NCI-H82 treated with DMSO at 0.1 percent for 48 hours (cell line): ENCODE measurements around the gene CLMN.

Experiments
- DNase-seq: peaks from one replicate; lab custom pipeline; 2025; ENCODE audit not compliant: unreplicated experiment; lab: John Stamatoyannopoulos, UW

The CLMN gene

DNA sequence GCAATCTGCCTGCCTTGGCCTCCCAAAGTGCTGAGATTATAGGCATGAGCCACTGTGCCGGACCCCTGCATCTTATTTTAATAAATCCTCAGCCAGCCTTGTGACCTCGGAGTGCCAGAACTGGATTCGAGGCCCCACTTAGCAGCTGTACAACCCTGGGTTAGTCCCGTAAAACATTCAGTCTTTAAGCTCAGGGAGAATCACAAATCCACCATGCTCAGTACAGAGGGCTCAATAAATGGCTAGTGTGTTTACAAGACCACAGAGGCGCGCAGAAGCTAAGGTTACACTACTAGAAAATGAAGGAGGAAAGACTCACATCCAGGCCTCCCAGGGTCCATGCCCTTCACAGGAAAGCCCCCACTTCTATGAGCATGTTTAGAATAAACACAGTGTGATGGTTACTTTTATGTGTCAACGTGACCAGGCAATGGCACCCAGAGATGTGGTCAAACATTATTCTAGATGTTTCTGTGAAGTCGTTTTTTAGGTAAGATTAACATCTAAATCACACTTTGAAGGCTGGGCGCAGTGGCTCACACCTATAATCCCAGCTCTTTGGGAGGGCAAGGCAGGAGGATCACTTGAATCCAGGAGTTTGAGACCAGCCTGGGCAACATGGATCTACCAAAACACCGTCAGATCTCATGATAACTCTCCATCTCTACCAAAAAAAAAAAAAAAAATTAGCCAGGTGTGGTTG is 55.3 kb downstream of the CLMN start:
- DNase-seq: peak; percentile 7

DNA sequence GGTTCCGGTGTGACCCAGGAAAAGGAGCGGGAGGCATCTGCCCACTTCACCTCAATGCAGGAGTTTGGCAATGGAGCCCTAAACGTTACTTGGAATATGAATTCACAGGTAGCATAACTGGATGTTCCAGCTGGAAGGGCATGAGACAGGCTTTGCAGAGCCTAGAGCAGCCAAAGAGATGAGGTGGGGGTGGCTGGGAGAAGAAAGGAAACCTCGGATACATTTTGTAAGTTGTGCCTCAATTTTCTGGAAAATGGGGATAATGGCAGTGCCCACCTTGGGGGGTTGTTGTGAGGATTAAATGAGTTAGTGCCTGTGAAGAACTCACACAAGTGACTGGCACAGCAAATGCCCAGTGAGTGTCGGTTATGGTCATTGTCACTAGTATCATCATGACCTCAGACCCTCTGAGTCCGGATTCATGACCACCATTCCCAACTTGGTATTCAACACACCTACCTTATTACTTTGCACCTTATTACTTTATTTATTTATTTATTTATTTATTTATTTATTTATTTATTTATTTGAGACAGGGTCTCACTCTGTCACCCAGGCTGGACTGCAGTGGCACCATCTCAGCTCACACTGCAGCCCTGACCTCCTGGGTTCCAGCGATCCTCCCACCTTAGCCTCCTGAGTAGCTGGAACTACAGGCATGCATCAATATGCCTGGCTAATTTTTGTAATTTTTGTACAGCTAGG is 56.0 kb downstream of the CLMN start:
- no peak for DNase-seq

DNA sequence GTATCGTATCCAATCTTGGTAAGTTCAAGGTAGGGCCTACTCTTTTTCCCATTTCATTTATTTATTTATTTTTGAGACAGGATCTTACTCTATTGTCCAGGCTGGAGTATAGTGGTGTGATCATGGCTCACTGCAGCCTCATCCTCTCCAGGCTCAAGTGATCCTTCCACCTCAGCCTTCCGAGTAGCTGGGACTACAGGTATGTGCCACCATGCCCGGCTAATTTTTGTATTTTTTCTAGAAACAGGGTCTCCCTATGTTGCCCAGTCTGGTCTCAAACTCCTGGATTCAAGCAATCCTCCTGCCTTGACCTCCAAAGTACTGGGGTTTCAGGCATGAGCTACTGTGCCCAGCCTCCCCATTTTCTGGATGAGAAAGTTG is 57.2 kb downstream of the CLMN start:
- DNase-seq: no peak

DNA sequence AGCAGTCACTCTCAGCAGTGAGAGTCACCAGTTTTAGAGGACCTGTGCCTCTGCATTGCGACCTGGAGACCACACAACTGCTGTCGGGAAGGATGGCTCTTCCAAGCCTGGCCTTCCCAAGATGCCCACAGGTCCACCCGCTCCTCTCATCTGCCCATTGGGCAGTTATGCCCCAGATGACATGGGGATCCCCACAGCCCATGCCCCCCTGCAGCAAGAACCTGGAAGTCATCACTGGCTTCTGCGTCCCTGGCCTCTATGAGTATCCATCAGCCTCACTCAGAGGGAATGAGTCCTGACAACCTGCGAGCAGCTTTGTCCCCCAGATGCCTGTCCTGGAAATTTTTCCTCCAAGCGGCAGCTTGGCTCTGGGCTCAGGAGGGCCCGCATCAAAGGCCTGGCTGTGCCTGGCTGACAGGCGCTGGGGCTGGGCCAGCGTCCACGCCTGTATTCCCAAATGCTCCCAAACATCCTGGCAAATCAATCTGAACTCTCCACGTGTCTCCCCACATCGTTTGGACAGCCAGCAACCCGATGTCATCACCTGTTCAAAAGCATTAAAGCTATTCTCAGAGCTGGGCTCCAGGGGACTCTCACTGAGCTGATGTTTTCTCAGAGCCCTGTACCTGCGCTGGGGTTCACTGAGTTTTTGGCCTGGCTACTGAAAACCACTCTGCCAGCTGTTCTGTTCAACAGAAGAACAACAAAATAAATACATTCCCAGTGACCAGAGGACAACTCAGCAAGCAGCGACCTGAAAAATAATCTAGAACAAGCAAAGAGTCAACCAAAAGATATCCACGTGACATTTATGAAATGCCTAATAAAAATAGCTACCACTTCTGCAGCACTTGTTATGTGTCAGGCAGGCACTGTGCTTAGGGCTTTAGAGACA is 57.8 kb downstream of the CLMN start:
- no peak for DNase-seq

DNA sequence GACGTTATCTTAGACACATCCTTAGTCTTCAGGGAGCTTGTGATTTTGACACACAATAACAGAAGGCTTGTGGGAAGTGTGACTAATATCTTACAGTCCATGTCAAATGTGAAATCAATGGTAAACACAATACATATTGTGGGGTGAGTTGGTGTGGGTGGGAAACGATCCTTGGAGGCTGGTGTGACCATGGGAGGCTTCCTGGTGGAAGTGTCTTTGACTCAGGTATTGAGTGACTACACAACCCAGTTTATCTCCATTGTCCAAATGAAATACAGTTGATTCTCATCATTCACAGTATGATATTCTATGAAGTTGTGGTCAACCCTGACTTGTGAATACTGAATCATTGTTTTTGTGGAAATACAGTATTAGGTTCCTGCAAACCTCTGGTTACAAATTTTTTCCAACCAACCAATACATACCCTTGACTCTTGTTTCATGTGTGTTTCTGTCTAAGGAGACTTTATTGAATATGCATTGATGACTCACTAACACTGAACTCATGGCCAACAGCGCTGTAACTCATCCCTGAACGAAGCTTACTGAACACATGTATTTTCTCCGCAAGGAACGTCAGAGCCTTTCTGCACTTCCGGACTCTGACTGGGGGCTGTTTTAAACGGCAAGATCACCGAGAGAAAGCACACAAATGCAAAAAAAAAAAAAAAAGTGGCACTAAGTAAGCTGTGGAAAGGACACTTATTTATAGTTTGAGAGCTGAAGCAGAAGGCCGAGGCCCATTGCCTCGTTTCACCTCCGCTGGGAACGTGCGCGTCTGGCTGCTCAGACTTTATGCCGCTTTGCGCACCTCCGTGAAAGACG is 59.0 kb downstream of the CLMN start:
- DNase-seq: no peak

DNA sequence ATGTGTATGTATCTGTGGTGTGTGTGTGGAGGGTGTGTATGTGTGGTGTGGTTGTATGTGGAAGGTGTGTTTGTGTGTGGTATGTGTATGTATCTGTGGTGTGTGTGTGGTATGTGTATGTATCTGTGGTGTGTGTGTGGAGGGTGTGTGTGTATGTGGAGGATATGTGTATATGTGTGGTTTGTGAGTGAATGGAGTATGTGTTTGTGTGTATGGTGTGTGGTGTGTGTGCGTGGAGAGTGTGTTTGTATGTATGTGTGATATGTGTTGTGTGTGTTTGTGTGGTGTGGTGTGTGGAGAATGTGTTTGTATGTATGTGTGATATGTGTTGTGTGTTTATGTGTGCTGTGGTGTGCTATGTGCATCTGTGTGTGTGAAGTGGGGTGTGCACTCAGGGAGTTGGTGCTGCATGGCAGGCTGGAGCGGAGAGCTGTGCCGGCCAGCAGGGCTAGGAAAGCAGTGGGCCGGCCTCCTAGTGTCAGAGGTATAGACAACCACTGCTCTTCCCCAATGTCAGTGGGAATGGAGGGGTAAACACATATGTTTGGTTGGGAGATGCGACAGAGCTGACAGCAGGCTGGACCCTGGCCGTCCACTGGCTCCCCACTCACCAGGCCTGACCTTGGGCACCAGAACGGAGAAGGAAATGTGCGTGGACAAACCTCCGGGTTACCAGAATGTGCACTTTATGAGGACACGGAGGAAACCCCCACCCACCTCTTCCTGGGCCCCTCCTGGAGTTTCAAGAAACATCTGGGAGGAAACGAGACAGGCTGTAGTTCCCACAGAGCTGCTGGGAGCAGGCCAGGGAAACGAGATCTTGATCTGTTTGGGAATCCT is 60.7 kb downstream of the CLMN start:
- no peak for DNase-seq

DNA sequence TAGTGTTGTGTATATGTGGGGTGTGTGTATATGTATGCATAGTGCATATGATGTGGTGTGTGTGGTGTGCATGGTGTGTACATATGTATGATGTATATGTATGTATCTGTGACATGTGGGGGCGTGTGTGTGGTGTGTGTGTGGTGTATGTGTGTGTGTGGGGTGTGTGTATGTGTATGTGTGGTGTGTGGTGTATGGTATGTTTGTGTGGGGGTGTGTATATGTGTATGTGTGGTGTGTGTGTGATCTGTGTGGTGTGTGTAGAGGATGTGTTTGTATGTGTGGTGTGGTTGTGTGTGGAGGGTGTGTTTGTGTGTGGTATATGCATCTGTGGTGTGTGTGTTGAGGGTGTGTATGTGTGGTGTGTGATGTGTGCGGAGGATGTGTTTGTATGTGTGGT is 61.6 kb downstream of the CLMN start:
- DNase-seq: no peak

DNA sequence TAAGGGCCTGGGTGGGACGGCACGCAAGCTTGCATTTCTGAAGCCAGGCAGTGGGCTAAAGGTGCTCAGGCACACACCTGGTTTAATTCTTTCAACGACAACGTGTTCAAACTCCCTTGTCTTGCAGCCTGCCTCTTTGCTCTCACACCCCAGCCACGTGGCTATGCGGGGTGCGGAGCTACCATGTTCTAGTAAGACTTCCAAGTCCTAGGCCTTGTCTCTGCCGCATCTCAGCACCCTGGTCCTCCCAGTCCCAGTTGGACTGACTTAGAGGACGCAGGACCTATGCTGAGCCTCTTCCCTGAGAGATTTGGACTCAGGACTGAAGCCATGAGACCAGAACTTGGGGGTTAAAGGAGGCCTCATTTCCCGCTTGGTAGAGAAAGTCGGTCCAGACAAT is 62.2 kb downstream of the CLMN start:
- DNase-seq: no peak

DNA sequence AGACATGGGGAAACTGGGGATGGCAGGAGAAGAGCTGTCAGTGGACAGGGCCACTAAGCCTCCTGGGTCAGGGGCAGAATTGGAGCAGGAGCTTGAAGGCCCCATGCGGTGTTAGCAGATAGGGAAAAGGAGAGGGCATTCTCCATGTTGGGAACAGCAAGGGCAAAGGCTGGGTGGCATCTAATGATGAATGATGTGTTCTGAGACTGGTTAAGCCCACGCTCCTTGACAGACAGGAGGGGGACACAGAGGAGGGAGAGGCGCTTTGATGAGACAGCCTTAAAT is 63.0 kb downstream of the CLMN start:
- DNase-seq: no peak

DNA sequence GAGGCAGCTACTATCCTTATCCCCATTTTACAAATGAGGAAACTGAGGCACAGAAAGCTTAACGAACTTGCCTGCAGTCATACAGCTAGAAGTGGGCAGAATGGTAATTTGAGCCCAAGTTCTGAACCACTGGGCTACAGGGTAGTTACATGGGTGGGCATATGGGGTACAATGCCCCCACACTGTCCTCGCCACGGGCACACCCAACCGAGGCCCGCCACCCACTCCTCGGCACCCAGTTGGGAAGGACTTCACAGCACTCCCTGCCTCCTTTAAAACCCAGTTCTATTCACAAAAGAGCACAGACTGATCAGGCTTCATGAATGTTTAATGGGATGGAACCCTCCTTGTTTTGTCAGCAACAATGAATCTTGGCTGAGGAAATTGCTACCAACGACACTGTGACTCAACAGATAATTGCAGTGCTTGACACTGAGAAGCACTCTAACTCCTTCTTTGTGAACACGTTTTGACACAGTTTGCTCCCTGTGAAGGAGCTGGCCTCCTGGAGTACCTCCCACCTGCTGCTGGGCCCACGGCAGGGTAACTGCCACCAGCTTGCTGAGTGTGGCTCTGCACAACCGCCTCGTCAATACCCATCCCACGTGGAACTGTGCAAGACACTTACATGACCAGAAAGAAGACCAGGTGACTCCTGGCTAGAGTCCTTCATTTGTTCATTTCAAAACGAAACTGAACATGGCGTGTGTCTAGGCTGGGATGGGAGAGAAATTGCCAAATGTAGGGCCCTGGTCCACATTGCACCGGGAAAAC is 63.5 kb downstream of the CLMN start:
- DNase-seq: no peak

DNA sequence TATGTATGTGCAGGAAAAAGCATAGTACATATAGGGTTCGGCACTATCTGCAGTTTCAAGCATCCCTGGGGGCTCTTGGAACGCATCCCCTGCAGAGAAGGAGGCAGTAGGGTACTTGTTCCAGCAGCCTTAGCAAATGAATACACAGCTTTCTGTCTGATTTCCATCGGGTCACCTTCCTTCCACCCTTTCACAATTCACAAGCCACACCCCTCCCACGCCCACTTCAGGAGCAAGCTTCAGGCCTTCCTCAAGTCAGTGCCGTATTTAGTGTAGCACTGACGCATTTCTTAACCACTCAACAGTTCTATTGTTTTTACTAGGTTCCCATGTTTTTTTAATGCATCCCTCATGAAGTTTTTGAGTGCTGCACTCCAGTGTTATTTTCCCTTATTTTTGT is 64.2 kb downstream of the CLMN start:
- DNase-seq: no peak

DNA sequence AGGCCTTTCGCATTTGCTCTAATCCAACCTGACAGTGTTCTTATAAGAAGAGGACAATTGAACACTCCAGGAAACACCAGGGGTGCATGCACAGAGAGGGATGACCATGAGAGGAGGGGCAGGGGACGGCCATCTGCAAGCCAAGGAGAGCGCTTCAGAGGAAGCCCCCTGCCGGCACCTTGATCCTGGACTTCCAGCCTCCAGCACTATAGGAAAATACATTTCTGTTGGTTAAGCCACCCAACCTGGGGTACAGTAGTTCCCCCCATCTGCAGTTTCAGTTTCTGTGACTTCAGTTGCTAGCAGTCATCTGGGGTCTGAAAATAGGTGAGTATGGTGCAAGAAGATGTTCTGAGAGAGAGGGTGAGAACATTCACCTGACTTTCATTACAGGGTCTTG is 64.7 kb downstream of the CLMN start:
- DNase-seq: no peak

DNA sequence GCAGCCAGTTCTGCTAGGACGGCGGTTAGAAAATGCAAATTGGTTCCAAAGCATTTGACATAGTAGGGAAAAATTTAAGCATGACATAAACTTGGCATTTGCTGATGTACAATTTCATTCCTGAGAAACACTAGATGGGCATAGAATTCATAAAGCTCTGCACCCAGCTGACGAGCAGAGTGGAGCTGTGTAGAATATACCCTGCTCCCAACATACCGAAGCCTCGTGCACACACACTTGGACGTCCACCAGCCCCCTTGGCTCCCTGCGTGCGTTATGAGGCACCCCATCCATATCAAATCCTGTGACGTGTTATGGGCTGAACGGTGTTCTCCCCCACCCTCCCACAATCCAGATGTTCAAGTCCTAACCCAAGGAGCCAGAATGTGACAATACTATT is 65.4 kb downstream of the CLMN start:
- no peak for DNase-seq

DNA sequence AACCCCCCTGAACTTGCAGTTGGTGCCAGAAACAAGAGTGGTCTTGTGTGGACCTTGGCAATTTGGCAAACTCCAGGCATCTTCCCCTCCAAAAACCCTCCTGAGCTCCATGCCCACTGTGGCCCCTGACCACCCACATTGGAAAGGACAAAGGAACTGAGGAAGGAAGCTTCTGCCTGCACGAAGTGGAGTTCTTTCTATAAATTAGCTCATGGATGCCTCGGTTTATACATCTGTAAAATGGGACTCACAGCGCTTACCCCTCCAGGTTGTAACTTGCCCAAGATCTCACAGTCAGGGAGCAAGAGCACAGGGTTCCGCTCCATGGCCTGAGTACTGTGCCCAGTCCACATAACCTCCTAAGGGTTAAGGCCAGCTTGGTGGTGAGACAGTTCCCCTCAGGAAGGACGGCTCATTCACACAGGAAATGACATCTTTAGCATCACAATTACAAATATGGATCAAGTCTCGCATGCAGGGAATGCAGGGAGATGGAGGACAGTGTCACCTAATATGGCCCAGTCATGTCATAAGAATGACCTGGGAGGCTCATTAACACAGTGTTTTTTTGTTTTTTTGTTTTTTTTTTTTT is 66.6 kb downstream of the CLMN start:
- no peak for DNase-seq

DNA sequence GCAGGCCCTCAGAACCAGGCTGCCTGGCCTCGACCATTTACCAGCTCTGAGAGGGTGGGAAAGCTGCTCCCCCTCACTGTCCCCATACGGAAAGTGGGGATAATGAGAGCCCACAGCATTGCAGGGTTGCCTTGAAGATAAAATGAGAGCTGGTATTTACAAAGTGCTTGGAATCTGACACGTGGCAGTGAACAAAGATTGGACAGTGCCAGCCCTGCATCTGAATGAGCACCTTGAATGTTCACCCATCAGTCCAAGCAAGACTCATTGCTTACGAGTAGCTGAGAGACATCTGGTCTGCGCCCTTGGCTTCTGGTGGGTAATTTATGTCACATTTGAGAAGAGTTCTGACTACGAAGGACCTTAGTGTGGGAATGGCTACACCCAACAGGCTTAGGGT is 67.5 kb downstream of the CLMN start:
- DNase-seq: no peak

DNA sequence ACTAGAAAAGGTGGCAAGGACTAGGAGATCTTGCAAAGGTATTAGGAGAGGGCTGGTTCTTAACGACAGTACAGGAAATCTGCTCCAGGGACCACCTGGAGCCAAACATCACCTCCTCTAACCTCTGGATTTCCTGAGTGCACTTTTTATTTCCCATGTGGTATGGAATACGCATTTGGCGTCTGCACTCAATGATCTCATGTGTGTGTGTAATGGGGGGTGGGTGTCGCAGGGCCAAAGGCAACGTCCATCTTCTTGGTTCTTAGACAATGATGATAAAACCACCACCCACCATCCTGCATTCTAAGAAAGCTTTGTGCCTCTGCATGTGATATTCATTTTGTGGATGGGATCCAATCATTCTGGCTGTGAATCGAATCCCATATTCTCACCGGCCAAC is 68.8 kb downstream of the CLMN start:
- no peak for DNase-seq

DNA sequence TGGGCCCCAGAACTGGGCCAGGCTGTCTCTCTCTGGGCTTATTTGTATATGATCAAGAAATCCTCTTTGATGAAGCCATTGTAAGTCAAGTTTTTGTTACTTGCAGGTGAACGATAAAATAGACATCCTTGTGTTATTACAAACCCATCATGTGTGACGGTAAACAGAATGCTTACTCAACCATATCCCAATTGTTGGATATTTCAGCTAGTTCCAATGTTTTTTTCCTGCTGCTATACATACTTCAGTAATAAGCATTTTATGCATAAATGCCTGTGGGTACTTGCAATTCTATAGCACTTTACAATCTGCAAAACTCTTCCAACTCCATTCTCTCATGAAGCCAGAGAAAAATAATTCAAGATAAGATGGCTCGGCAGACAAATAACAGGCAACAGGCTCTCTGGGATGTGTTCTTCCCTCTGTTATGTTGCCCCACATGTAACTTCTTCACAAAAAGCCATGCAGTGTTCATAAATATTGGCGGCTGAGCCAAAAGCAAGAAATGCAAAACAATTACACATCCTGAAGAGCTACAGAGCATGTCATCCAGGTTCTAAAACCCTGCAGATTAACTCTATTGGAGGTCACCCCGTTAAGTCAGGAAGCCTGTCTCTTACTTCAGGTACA is 69.5 kb downstream of the CLMN start:
- DNase-seq: no peak

DNA sequence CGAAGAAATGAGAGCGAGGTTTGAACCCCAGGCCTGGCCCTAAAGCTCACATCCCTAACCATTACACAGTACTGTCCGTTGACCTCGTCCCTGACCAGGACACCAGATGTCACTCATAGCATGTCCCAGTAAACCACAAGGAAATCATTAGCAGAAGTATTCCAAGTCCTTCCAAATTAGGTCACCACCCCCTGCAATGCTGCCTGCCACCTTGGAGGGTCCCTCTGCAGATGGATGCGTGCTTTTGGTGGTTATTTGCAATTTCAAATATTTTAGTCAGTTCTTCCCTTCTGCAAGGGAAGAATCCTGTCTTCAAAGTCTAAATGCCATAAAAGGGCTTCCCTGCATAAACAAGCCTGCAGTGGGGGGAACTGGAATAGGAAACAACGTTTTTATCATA is 71.3 kb downstream of the CLMN start:
- DNase-seq: no peak

DNA sequence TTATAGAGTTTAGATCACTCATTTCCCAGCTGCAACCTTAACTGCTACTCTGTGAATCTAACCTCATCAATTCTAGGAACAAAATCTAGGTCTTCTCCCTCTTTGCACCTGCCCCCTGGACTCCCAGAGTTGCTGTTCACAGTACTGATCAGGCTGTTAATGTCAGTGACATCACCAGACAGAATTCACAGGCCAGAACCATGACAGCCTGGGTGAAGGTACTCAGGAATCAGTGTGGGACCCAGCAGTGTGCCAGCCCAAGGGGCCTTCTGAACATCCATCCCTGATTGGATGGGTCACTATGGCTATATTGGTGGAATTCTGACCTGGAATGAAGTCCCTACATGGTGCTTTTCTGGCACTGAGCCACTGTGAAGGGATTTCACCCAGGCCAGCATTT is 72.8 kb downstream of the CLMN start:
- no peak for DNase-seq
